DMS 273 (cell line): ENCODE data around the gene TFAP2C.
"Not testable (repeated sequence)": the region's sequence is repeated elsewhere in the genome, so short reads cannot be mapped to it uniquely, and the experiment has no call there.

Experiments
- DNase-seq: peaks from one replicate; lab custom pipeline; 2025; ENCODE audit not compliant: unreplicated experiment; lab: John Stamatoyannopoulos, UW

The TFAP2C gene

DNA sequence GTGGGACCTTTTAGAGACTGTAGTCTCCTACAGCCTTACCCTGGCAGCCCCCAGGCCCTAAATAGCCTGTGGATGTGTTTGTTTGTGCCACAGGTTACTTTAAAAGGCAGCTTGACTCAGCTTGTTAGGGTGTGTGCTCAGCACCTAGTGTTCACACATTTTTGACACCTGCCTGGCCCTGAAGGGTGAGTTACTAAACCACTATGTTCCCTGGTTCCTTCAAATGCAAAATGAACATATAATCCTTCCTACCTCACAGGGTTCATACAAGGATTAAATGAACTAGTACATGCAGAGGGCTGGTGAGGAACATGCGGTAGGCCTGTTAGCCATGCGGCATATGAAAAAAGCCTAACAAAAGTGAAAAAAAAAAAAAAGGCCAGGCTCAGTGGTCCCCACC is 14.9 kb upstream of the TFAP2C start:
- no peak for DNase-seq

DNA sequence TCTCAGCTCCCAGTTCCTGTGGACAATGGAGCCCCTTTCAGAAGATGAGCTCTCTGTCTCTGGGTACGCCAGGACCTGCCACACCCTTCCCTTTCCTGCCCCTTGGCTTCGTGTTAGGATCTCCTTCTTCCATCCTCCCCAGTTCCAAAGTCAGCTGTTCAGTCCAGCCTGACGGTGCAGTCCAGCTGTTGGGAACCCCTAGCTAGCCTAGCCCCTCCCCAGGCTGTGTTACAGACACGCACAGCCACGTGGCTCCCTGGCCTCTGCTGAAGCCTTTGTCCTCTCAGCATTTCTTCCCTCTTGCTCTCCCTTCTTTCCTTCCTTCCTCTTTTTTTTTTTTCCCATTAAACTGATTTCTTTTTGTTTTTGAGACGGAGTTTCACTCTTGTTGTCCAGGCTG is 12.4 kb upstream of the TFAP2C start:
- DNase-seq, result no peak

DNA sequence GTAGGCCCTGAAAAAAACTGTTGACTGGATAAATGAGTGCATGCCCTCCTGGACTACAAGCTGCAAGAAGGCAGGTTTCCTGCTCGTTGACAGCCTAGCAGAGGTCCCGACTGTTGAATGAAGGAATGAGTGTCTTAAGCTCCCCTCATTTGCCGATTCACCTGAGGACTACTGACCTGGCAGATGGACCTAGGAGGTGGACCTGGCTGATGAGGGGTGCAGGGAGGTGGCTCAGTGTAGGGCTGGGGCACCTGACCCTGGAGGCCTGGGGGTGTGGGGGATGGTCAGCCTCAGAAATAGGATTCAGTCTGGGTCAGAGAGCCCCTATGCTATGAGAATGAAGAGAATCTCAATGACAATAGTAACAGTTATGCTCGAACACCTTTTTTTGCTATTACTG is 11.6 kb upstream of the TFAP2C start:
- no peak for DNase-seq

DNA sequence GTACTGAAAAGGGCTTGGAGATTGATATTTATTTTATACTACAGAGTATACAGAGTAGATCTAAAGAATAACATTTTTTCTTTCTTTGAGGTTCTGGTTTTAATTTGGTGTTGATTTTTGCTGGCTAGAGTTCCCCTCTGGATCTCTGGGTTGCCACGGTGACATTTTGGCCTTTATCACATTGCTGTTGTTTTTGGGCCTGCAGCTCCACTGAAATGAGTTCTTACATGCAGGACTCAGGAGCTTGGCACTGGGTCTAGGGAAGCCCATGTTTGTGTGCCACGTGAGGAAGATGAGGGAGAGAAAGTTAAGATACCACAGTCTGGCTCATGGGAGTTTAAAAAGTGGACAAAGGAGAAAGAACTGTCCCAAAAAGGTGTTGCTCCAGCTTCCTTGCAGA is 7.4 kb upstream of the TFAP2C start:
- DNase-seq, result no peak

DNA sequence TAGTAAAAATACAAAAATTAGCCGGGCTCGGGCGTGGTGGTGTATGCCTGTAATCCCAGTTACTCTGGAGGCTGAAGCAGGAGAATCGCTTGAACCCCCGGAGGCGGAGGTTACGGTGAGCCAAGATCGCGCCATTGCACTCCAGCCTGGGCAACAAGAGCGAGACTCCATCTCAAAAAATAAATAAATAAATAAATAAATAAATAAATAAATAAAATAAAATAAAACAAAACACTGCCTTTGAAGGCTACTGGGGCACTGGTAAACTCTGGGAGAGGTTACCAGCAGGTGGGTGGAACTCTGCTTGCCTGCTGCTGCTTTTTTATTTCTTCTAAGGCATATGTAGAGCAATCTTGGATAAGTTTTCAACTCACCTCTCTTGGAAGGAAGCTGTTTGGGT is 5.2 kb upstream of the TFAP2C start:
- DNase-seq, result not testable (repeated sequence)

DNA sequence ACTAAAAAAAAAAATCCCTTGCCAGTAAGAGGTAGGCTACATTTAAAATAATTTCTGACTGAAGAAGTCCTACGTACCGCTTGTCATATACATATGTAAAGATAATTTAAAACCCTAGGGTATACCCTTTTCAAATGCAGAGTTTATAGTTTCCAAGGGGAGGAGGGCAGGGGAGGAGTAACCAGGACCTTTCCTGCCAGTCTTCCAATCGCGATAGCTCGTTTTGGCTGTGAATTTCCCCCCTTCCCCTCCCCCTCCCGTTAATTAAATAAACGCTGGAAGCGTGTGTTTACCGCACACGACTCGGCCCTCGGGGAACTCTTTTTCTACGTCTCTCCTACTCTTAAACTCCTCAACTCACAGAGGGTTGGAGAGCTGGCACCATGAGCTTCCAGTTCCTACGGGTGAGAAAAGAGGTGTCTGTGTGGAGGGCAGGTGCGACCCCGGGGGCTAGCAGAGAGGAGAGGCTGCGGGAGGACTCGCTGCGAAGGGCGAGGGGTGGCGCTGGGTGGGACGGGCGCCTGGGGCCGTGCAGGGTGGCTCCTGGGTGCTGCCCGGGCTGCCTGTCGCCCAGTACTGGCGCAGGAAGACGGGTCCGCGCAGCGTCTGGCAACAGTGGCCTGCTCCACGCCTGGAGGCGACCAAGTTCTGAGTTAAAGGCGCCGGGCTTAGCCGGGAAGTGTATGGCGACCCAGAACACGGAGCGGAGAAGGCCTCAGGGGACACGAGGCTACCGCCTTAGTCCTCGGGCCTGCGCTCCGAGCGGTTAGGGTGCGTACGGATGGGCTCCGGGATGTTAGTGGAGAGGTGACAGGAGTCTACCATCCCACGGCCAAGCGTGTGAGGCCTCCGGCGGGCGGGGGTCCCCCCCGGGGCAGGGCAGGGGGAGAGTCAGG is 4.1 kb upstream of the TFAP2C start:
- no peak for DNase-seq

DNA sequence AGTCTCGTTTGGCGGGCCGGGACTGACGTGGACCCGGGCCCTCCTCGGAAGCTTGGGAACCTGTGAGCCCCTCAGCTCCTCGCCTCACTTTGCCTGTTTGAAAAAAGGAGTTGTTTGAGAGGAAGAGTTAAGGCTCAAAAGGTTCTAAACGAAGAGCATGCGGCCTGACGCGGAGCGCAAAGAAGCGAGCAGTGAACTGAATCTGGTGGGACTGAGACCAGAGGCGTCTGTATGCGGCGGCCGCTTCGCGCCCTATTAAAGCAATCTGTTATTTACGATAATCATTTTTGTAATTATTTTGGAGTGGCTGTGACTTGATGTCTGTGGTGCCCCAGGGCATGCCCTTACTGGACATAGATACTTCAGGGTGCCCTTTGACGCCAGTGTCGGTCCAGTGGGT is 3.3 kb upstream of the TFAP2C start:
- DNase-seq, result no peak

DNA sequence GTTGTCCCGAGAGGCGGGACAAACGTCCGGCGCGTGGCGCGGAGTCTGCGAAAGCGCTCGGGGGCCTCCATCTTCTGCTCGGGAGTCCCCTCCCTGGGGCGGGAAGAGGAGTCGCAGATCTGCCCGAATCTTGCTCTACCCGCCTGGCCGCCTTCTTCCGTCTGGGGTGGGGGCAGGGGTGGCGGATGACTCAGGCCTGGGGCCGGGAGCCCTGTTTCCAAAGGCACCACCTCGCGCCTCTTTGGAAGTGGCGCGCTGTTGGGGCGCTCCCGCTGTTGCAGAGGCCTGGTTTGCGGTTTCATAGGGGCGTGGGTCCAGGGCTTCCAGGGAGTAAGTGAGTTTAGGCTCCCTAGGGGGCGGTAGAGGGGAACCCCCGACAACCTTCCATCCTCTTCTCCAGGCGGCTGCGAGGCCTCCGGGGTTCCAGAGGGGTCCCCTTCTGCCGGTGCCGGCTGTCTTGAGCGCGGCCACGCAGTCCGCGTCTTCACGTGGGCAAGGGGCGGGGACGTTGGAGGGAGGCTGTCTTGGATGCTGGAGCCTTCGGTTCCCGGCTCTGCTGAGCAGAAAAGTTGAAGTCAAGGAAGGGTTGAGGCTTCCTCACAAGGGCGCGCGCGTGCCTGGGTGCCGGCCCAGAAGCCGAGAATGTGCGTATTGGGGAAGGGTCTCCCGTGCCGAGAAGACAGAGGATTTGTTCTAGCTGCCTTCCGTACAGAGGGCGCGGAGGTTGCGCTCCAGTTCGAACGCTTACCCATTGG is 2.6 kb upstream of the TFAP2C start:
- no peak for DNase-seq

DNA sequence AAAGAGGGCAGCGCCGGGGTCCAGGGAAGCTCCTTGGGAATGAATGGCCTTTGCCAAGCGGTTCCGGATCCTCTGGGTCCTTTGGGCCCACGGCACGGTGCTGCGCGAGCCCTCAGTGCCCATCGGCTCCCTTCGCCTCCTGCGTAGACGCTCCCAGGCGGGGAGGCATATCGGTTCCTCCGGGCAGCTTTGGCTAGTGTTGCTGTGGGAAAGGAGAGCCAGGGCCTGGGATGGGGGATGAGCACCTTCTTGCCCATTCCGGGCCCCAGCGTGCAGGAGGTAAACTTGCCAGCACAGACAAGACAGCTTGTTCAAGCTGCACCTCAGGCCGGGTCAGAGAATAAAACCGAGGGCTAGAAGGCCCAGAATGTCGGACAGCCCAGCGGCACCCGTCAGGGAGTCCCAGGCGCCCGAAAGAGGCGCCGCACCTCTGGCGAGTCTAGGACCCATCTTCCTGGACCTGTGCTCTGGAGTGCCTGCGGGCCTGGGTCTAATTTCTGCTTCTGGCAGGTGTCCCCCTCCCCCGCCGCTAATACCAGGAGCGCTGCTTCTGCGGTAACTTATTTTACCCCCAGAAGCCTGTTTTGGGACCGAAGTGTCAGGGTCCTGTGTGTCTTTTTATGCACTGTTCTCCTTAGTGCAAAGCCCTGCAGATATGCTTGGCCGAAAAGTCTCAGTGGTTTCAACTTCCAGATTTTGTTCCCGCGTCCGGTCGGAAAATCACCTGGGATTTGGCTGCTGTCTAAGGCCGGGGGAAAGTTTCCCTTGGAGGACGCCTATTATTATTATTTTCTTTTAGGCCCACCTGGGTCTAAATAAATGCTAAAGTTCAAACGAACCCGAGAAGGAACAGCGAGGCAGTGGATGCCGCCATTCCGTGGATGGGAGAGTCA is 1.7 kb upstream of the TFAP2C start:
- DNase-seq, result no peak

DNA sequence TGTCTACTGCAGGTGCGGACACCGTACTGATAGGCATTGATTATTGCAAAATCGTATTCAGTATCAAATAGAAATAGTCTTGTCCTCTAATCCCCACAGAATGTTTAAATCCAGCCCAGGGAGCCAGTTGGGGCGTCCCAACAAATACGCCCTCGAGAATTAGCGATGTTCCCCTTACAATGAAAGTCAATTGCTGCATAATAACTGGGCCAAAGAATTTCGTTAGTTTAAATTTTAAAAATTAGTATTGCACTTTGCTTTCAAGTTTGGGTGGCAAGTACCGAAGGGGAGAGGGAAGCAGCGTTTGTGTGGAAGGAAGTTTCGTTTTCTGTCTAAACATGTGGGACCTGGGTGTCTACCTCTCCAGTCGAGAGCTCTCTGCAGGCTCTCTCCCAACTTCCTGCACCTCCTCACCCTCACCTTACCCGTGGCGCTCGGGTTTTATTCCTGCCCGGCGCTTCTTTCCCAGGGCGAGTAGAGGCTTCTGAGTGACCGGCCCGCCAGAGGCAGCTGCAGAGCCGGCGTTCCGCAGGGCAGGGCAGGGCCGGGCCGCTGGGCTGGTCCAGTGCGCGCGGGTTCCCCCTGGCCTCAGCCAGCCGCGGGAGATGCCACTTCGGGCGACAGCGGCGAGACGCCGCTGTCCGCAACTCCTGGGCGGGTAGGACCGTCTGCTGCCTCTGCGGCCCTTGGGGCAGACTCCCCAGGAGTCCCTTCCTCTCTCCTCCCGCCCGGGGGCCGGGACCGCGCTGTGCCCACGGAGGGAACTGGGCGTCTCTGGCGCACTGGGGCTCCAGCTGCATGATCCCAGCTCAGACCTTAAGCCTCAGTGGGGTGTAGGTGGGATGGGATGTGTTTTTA is 862 bp upstream of the TFAP2C start:
- DNase-seq, result peak; percentile 50

DNA sequence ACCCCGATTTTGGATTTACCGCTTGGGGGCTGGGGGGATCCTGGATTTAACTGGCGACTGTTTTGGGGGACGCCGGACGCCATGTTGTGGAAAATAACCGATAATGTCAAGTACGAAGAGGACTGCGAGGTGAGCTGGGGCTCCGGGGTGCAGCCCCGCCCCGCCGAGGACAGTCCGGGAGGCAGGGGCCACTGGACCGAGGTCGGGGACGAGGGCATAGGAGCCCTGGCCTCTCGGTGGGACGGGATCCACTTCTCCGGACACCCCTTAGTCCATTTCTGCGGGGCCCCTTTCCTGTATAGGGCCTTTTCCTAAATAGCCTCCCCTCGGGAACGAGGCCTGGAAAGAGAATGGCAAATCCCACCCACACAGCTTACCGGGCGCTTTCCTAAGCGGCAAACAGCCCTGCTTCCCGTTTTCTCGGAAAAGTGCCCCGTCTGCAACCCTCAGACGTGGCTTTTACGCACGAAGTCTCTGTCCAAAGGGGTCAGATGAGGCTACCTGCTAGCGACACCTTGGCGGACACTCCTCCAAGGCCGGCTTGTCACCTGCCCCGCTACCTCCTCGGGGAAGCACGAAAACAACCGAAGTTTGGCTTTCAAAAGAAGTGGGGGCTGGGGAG is 469 bp downstream of the TFAP2C start:
- peak; percentile 65 for DNase-seq

DNA sequence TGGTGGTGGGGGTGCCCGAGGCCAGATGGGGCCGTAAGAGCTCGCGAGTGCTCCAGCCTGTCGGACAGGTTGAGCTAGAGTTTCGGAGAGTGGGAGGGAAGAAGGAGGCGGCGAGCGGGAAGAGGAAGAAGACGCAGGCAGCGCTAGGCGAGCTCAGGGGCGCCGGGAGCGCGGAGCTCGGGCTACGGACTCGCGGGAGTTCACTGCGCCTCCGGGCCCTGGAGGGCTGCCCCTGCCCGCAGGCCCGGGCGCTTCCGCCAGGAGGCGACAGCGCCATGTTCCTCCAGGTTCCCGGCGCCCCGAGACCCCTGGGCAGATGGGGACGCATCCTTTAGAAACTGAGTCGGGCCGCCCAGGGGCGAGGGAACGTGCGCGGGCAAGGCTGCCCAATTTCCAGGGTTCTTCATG is 984 bp downstream of the TFAP2C start:
- DNase-seq, result peak; percentile 92

DNA sequence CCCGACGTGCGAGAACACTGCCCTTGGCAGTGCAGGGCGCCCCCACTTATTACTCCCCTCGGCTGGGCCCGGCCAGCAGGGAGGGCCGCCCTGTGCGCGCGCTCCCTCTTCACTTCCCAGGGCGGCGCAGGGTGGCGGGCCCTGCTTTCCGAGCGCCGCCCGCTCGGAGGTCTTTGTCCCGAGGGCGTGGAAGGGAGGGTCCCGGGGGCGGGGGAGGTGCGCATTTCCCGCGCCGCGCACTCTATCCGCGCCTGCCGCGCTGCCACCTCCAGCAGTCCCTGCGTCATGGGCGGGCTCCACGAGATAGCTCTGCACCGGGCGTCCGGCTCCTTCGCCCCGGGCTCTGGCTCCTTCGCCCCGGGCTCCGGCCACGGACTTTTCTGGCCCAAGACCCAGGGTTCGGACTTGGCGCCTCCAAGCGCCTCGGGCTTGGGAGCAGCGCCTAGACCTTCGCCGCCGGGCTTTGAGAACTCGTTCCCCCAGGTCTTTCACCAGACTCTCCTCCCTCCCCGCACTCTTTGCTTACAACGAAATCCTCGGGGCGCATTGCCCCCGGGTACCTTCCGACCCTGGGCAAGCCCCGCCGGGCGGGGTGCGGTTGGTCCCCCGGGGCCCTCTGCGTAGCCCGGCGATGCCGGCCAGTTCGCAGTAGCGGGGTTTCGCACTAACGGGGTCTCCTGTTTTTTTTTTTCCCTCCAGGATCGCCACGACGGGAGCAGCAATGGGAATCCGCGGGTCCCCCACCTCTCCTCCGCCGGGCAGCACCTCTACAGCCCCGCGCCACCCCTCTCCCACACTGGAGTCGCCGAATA is 1.6 kb downstream of the TFAP2C start:
- peak; percentile 71 for DNase-seq

DNA sequence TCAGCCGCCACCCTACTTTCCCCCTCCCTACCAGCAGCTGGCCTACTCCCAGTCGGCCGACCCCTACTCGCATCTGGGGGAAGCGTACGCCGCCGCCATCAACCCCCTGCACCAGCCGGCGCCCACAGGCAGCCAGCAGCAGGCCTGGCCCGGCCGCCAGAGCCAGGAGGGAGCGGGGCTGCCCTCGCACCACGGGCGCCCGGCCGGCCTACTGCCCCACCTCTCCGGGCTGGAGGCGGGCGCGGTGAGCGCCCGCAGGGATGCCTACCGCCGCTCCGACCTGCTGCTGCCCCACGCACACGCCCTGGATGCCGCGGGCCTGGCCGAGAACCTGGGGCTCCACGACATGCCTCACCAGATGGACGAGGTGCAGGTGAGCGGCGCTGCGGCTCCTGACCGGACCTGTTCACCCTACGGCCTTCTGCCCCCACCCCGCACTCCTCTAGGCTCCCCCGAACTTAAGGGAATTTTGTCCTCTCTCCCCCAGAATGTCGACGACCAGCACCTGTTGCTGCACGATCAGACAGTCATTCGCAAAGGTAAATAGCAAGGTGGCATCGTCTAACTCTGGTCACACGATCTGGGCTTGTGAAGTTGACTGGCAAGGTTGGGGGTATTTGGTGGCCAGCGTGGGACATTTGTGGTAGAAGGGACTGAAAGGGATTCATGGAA is 2.3 kb downstream of the TFAP2C start:
- no peak for DNase-seq

DNA sequence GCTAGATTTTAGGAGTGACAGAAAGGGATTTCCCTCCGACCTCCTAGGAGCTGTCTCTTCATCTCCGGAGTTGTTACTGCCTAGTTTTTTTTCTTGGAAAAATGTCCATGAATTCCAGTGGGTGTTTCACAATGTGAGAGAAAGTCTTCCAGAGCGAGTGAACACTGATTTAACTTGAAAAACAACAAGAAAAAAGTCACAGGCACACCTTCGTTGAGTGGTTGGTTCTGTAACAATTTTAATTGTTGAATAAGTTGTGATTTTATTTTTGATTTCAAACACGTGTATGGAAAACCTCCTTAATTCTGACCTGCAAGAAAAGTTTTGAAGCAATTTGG is 2.9 kb downstream of the TFAP2C start:
- no peak for DNase-seq

DNA sequence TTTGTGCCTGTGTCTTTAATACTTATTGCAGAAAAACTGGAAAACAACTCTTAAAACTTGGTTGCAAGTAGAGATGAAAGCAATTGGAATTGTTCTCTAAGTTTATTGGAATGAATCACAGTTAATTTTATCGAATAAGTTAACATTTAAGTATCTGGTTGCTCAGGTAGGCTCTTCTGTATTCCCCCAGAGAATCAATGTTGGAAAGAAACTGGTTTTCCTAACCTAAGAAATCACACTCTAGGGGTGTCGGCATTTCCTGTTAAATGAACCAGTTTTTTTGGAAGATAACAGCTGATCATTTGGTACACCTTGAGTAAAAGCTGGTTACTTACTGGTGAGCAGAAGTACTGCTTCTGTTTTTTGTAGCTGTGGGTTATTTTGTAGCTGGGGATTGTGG is 5.2 kb downstream of the TFAP2C start:
- DNase-seq, result no peak

DNA sequence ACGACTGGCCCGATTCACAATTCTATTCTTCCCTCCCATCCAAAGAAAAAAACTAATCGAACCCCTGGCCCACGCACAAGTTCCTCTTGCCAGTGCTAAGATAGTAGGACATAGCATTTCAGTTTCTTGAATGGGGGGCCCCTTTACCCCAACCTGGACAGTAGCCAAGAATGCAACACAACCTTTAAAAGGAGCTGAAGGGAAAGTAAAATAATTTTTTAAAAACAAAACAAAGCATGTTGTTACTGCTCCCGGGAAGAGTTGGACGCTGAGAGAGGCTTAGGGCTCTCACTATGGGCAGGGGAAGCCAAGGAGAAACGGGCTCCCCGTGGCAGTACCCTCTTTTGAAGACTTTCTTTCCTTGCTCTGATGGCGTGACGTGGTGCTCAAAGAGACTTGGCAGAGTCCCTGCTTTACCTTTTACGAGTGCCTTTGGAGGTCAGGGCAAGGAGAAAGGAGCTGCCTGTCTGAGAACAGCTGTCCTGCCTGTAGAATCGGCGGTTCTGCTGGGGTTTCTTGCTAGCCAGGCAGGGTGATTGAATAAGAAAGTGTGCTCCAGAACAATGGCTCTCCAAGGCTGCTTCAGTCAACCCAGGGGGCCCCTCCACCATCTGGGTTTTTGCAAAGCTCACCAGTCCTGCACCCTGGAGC is 5.8 kb downstream of the TFAP2C start:
- DNase-seq, result no peak

DNA sequence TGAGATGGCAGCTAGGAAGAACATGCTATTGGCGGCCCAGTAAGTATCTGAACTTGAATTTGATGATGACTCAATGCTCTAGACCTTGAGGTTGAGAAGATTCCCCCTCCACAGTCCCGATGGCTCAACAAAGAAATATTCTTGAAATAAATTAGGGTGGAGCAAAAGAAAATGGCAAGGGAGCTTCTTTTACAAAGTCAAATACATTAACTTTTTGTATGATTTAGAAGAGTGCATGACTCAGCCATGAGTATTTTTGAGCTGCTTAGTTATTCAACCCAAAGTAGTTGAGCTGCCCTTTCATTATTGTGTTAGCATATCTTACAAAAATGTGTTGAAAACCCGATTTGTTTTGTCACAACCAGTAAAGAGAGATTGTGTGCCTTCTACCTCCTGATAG is 7.6 kb downstream of the TFAP2C start:
- no peak for DNase-seq
